ENCODE results near the gene SF3A2.

GRCh38 chr19:2207991-2208860 is 28.4 kb upstream of the SF3A2 start:
- TF ChIP-seq CREM (IDR thresholded peaks at IDR 0.05; ENCODE audit: low read depth) (no peak), BCL3 (IDR thresholded peaks at IDR 0.05; ENCODE audit: borderline replicate concordance, insufficient read depth, low read depth, low read length, poor library complexity, severe bottlenecking) (no peak), POLR2A (IDR thresholded peaks at IDR 0.05; ENCODE audit: low read depth, low read length) (peak; percentile 29; the same call in 1 of the 2 replicates), YY1 (IDR thresholded peaks at IDR 0.05; ENCODE audit: low read depth, low read length) (no peak), EP300 (IDR thresholded peaks at IDR 0.05; ENCODE audit: borderline replicate concordance in 1 of 2, control insufficient read depth in 1 of 2, low read depth in 2 of 2, low read length in 2 of 2) (no peak), POLR2AphosphoS5 (IDR thresholded peaks at IDR 0.05; ENCODE audit: low read length) (no peak), CTCF (IDR thresholded peaks at IDR 0.05 in 2 of 3, conservative IDR thresholded peaks at IDR 0.05 in 1 of 3; ENCODE audit: control insufficient read depth in 2 of 3, extremely low read depth in 1 of 3, insufficient read depth in 1 of 3, low read depth in 3 of 3, low read length in 3 of 3) (peak in 2 of 3 experiments; percentile 24 to 26; a peak in 2 of 6 replicates), RCOR1 (conservative IDR thresholded peaks at IDR 0.05; ENCODE audit: low read depth, low read length) (no peak), NR2F1 (conservative IDR thresholded peaks at IDR 0.05) (no peak), CREB1 (IDR thresholded peaks at IDR 0.05; ENCODE audit: low read depth) (no peak), KLF5 (IDR thresholded peaks at IDR 0.05; ENCODE audit: partially characterized antibody) (no peak), RFX5 (IDR thresholded peaks at IDR 0.05; ENCODE audit: low read depth, low read length) (no peak), SUZ12 (IDR thresholded peaks at IDR 0.05; ENCODE audit: unreplicated experiment) (no peak)
